ENCODE measurements around the gene PRKD3. TPM values are rescaled to one million over a fixed set of nuclear protein-coding genes. Genes with fewer than 3 reads are reported as not detected.

The PRKD3 gene
- total and polyA plus RNA-seq, 2 donors (not counting 1 experiment from before 2014, with no cell fraction given), result 48.0 to 67.7 TPM

DNA sequence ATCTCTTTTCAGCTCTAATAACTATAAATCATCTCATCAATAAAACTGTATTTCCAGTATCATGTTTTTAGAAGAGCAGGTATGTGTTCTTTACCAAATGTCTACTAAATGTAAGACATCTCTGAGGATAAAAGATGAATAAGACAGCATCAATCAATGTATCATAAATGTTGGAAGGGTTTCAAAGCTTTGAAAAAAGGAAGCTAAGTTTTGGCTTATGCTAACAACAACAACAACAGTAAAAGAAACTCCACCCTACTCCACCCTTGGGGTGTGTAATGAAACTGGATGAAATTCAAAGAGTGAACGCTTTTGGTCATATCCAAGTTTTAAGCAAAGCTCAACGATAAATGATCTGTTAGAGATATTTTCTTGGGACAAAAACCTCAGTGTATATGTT, 17.1 kb downstream of the PRKD3 start:
- Histone ChIP-seq H3K27ac (ENCODE audit: insufficient read depth, low read length) (no peak overlapping the region), H3K79me2 (ENCODE audit: control insufficient read depth, insufficient read depth, low read length) (peaks cover 28% of the 10 kb centered on the region), H3K4me3 (replicated peaks in 1 of 4; ENCODE audit: control extremely low read depth in 1 of 4, insufficient read depth in 1 of 4, low read depth in 3 of 4, low read length in 4 of 4) (no peak overlapping the region), H3K4me2 (ENCODE audit: extremely low read depth, insufficient read depth, low read length) (no peak overlapping the region), H3K9ac (ENCODE audit: insufficient read depth, low read length) (no peak overlapping the region), H3K9me3 (ENCODE audit: control insufficient read depth, insufficient read depth, low read depth, low read length) (no peaks in the 10 kb centered on the region), H3K4me1 (ENCODE audit: control insufficient read depth, extremely low read depth, insufficient read depth, low read length) (no peaks in the 10 kb centered on the region), H3K36me3 (ENCODE audit: control insufficient read depth, insufficient read depth, low read length) (no peaks in the 10 kb centered on the region), H4K20me1 (ENCODE audit: control insufficient read depth, extremely low read depth, insufficient read depth, low read length) (no peaks in the 10 kb centered on the region), H3K27me3 (ENCODE audit: control insufficient read depth, insufficient read depth, low read length) (no peaks in the 10 kb centered on the region), H2AFZ (ENCODE audit: low read length) (no peak overlapping the region)
- no peak for DNase-seq (ENCODE audit: low read depth in 2 of 2)
- TF ChIP-seq, protein P1, sequence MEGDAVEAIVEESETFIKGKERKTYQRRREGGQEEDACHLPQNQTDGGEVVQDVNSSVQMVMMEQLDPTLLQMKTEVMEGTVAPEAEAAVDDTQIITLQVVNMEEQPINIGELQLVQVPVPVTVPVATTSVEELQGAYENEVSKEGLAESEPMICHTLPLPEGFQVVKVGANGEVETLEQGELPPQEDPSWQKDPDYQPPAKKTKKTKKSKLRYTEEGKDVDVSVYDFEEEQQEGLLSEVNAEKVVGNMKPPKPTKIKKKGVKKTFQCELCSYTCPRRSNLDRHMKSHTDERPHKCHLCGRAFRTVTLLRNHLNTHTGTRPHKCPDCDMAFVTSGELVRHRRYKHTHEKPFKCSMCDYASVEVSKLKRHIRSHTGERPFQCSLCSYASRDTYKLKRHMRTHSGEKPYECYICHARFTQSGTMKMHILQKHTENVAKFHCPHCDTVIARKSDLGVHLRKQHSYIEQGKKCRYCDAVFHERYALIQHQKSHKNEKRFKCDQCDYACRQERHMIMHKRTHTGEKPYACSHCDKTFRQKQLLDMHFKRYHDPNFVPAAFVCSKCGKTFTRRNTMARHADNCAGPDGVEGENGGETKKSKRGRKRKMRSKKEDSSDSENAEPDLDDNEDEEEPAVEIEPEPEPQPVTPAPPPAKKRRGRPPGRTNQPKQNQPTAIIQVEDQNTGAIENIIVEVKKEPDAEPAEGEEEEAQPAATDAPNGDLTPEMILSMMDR (conservative IDR thresholded peaks at IDR 0.05 in 1 of 2, IDR thresholded peaks at IDR 0.05 in 1 of 2; ENCODE audit: low read depth in 1 of 2, low read length in 2 of 2), result no peak
- no peak for TF ChIP-seq EZH2 (IDR thresholded peaks at IDR 0.05; ENCODE audit: low read length, missing control alignments)

DNA sequence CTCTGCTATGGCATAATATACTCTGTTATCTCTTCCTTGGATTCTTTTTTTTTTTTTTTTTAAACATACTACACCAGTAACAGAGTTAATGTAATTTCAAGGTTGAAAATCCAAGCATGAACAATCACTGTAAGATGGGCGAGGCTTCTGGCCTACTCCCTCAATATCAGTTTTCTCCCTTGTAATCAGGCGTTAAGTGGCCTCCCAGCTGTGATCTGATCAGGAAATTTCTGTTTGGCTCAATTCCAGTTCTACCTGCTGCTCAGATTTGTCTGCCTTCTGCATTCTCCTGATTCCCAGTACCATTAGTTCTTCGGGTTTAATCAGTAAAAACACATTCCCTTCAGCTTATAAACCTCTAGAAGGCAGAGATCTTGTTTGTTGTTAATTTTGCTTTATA, 18.6 kb downstream of the PRKD3 start:
- H3K79me2 ChIP-seq (ENCODE audit: control insufficient read depth, insufficient read depth, low read length), result peaks cover 16% of the 10 kb centered on the region
- H3K9ac ChIP-seq (ENCODE audit: insufficient read depth, low read length), result no peak overlapping the region
- no peak for DNase-seq (ENCODE audit: low read depth in 2 of 2)
- no peak overlapping the region for H3K27ac ChIP-seq (ENCODE audit: insufficient read depth, low read length)
- no peak overlapping the region for H2AFZ ChIP-seq (ENCODE audit: low read length)
- H4K20me1 ChIP-seq (ENCODE audit: control insufficient read depth, extremely low read depth, insufficient read depth, low read length), result no peaks in the 10 kb centered on the region
- no peaks in the 10 kb centered on the region for H3K4me1 ChIP-seq (ENCODE audit: control insufficient read depth, extremely low read depth, insufficient read depth, low read length)
- H3K4me2 ChIP-seq (ENCODE audit: extremely low read depth, insufficient read depth, low read length), result no peak overlapping the region
- H3K36me3 ChIP-seq (ENCODE audit: control insufficient read depth, insufficient read depth, low read length), result no peaks in the 10 kb centered on the region
- no peaks in the 10 kb centered on the region for H3K27me3 ChIP-seq (ENCODE audit: control insufficient read depth, insufficient read depth, low read length)
- no peaks in the 10 kb centered on the region for H3K9me3 ChIP-seq (ENCODE audit: control insufficient read depth, insufficient read depth, low read depth, low read length)
- no peak overlapping the region for H3K4me3 ChIP-seq (replicated peaks in 1 of 4; ENCODE audit: control extremely low read depth in 1 of 4, insufficient read depth in 1 of 4, low read depth in 3 of 4, low read length in 4 of 4)
- TF ChIP-seq EZH2 (IDR thresholded peaks at IDR 0.05; ENCODE audit: low read length, missing control alignments), result no peak
- TF ChIP-seq, protein P1 (conservative IDR thresholded peaks at IDR 0.05 in 1 of 2, IDR thresholded peaks at IDR 0.05 in 1 of 2; ENCODE audit: low read depth in 1 of 2, low read length in 2 of 2), result no peak

DNA sequence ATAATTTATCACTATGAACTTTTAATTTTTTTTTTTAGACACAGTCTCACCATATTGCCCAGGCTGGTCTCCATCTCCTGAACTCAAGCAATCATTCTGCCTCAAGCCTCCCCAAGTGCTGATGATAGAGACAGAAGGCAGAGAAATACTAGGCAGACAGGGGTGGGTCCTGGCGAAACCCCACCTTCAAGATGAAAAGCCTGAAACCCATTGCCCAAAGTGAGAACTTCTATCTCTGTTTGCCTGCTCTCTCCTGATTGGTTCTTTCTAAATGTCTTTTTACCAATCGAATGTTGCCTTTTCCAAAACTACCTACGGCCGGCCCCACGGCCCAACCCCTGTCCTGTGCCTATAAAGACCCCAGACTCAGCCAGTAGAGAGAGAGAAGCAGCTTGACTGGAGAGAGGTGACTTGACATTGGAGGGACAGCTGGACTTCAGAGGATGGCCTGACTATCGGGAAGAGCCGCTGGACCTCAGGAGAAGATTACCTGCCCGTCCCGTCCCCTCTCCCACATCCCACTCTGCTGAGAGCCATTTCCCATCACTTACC, 21.9 kb downstream of the PRKD3 start:
- Histone ChIP-seq H3K4me1 (ENCODE audit: control insufficient read depth, extremely low read depth, insufficient read depth, low read length) (no peaks in the 10 kb centered on the region), H3K36me3 (ENCODE audit: control insufficient read depth, insufficient read depth, low read length) (no peaks in the 10 kb centered on the region), H3K4me3 (replicated peaks in 1 of 4; ENCODE audit: control extremely low read depth in 1 of 4, insufficient read depth in 1 of 4, low read depth in 3 of 4, low read length in 4 of 4) (no peak overlapping the region), H3K9ac (ENCODE audit: insufficient read depth, low read length) (no peak overlapping the region), H2AFZ (ENCODE audit: low read length) (no peak overlapping the region), H3K4me2 (ENCODE audit: extremely low read depth, insufficient read depth, low read length) (no peak overlapping the region), H3K79me2 (ENCODE audit: control insufficient read depth, insufficient read depth, low read length) (peaks cover 18% of the 10 kb centered on the region), H3K27me3 (ENCODE audit: control insufficient read depth, insufficient read depth, low read length) (no peaks in the 10 kb centered on the region), H4K20me1 (ENCODE audit: control insufficient read depth, extremely low read depth, insufficient read depth, low read length) (no peaks in the 10 kb centered on the region), H3K27ac (ENCODE audit: insufficient read depth, low read length) (no peak overlapping the region), H3K9me3 (ENCODE audit: control insufficient read depth, insufficient read depth, low read depth, low read length) (no peaks in the 10 kb centered on the region)
- no peak for TF ChIP-seq EZH2 (IDR thresholded peaks at IDR 0.05; ENCODE audit: low read length, missing control alignments)
- TF ChIP-seq, protein P1 (conservative IDR thresholded peaks at IDR 0.05 in 1 of 2, IDR thresholded peaks at IDR 0.05 in 1 of 2; ENCODE audit: low read depth in 1 of 2, low read length in 2 of 2), result no peak
- DNase-seq (ENCODE audit: low read depth in 2 of 2), result no peak

All from fibroblast of lung (primary cell).